Heart right ventricle (tissue), 16 donors: ENCODE measurements around the gene HOXB13. TPM values are rescaled to one million over a fixed set of nuclear protein-coding genes. Genes with fewer than 3 reads are reported as not detected.

Experiments used
- ATAC-seq, 8 donors: fragments of 200-7000 bp; cut with Tn5 transposase; one replicate each; pipeline ENCODE4 v1.9.1; 2020; ENCODE audit warnings: mild to moderate bottlenecking in 8 of 8, moderate library complexity in 8 of 8, moderate number of reproducible peaks in 1 of 8
- DNase-seq, 2 donors: peaks; one replicate each; pipeline ENCODE4 v3.0.0-alpha.2; 2020
- H3K27ac ChIP-seq, 10 donors: fragments of 200-600 bp; sonication (generic) in 2 of 10; one replicate each; pipeline versions ENCODE4 v1.5.0 to v1.8.0; 2020 to 2022; ENCODE audit warnings: mild to moderate bottlenecking in 3 of 10
- H3K27me3 ChIP-seq, 7 donors: fragments of 200-600 bp; one replicate each; pipeline ENCODE4 v1.8.0; 2021 to 2022; ENCODE audit warnings: mild to moderate bottlenecking in 2 of 7
- H3K36me3 ChIP-seq, 9 donors: fragments of 200-600 bp; sonication (generic) in 1 of 9; one replicate each; pipeline versions ENCODE4 v1.5.0 to v1.8.0; 2020 to 2022; ENCODE audit warnings: mild to moderate bottlenecking in 2 of 9
- H3K4me1 ChIP-seq, 9 donors: fragments of 200-600 bp; sonication (generic) in 1 of 9; one replicate each; pipeline versions ENCODE4 v1.5.0 to v1.8.0; 2020 to 2022; ENCODE audit warnings: mild to moderate bottlenecking in 4 of 9
- H3K4me3 ChIP-seq, 10 donors: fragments of 200-600 bp; sonication (generic) in 2 of 10; one replicate each; pipeline versions ENCODE4 v1.5.0 to v1.8.0; 2020 to 2022; ENCODE audit warnings: mild to moderate bottlenecking in 7 of 10, moderate library complexity in 2 of 10
- H3K9me3 ChIP-seq, 11 donors: fragments of 200-600 bp in 10 of 11; sonication (generic) in 2 of 11; one replicate each; pipeline versions ENCODE4 v1.5.0 to v1.8.0; 2013 to 2022; ENCODE audit warnings: mild to moderate bottlenecking in 2 of 11, control low read depth in 1 of 11, moderate library complexity in 1 of 11
- WGBS, 2 donors: extraction: QIAGEN DNeasy Blood & Tissue Kit; methylation state at CpG; one replicate each; pipeline ENCODE4 v1.1.7; 2013; ENCODE audit warnings: inconsistent platforms in 1 of 2; 5-methylcytosine and 5-hydroxymethylcytosine counted together
- intact Hi-C, 10 donors: fragments of 100-400 bp; cut with DNase I; formaldehyde crosslinking; loops; one replicate each; pipeline versions ENCODE4 v1.11.1 to v1.14.2; 2022
- polyA plus RNA-seq, 2 donors: library from polyadenylated mRNA; stranded (reverse); fragments of 200-250 nt; gene quantifications; one replicate each; pipeline ENCODE4 v1.2.3, GENCODE V29; 2013
- total RNA-seq, 10 donors: library from RNA; stranded (reverse); fragmentation: NEBNext Ultra II Directional in 3 of 10; extraction: Animal tissue kit (Norgen Biotek cat#: 25700) in 3 of 10; gene quantifications; one replicate each; pipeline versions ENCODE4 v1.2.1 to v1.2.4, GENCODE V29; 2021 to 2023
- TF ChIP-seq, protein P1 (sequence below), 9 donors: fragments of 200-600 bp; sonication (generic) in 2 of 9; IDR thresholded peaks; one replicate each; pipeline versions ENCODE4 v1.5.0 to v1.8.0; 2021 to 2022; ENCODE audit warnings: antibody characterized with exemption in 9 of 9, mild to moderate bottlenecking in 5 of 9, moderate library complexity in 1 of 9
- donor health status: Arrhythmogenic right ventricular cardiomyopathy.
- donor health status: ischemic (EF 13 %, LVEDD 7.1; RV severe dilation, severe dysfunction).
- donor health status: healthy with polysubstance abuse.
- donor health status: DM: no; HTN: yes; CAD: no.
- donor health status: DM: no; HTN: no; CAD: no.
- donor health status: ischemic (EF 25% LVEDD 6.9; RV normal size, moderate dysfunction).
- donor health status: ischemic (EF 25% LVEDD 5.7; RV mildly dilated, moderate dysfunction).
- donor health status: healthy.
- donor health status: DM: yes; HTN: yes; CAD: no.
- donor health status: Ischemic cardiomyopathy.
- donor health status: ischemic (EF 35%, LVEDD 5.7; RV mildly dilated, moderate dysfunction).
- donor health status: nonischemic (EF 11% LVEDD 7.7; RV severe dilation, severe dysfunction).
- donor health status: DM: yes; HTN: yes; CAD: no.
- donor health status: PGD.
- donor health status: ischemic (EF 29% LVEDD 5.4; RV normal size, mild dysfunction).
- donor health status: nonischemic (EF 23%, LVEDD 6.1; RV moderate dilation, normal function).

Gene HOXB13
- total and polyA plus RNA-seq, 12 donors: not detected

DNA sequence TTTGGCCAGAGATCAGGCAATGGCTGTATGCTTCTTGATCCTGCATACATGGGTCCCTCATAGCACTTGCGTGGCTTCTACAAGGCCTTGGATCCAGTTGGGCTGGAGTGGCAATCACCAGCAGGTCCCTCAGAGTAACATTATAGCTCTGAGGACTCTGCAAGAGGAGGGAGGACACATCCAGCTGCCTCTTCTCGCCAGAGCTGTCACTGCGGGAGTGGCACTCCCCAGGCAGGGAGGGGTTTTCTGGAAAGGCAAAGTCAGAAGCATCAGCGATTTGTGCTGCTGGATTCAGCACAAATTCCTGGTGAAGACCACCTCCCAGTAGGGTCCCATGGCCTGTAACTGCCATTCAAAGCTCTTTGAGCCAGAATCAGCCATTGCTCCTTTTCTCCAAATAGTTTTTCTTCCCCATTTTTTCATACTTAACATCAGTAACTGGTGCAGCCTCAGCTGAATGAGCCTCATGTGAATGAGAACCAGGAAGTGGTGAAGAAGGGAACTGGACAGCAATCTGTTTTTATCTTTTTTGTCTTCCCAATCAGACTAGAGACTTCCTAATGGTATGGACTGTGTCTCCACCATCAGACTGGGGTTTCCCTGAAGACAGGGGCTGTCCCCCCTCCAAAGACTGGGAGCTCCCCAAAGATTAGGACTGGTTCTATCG is 40.6 kb upstream of the HOXB13 start:
- H3K4me1 ChIP-seq: no peaks in the 10 kb centered on the region
- 82 to 85% methylated on average over 5 of the region's 5 CpGs for WGBS, 2 donors
- peaks cover 0 to 72% (median 56%) of the 10 kb centered on the region in 7 donors for H3K27me3 ChIP-seq
- H3K36me3 ChIP-seq: no peaks in the 10 kb centered on the region
- TF ChIP-seq, protein P1, sequence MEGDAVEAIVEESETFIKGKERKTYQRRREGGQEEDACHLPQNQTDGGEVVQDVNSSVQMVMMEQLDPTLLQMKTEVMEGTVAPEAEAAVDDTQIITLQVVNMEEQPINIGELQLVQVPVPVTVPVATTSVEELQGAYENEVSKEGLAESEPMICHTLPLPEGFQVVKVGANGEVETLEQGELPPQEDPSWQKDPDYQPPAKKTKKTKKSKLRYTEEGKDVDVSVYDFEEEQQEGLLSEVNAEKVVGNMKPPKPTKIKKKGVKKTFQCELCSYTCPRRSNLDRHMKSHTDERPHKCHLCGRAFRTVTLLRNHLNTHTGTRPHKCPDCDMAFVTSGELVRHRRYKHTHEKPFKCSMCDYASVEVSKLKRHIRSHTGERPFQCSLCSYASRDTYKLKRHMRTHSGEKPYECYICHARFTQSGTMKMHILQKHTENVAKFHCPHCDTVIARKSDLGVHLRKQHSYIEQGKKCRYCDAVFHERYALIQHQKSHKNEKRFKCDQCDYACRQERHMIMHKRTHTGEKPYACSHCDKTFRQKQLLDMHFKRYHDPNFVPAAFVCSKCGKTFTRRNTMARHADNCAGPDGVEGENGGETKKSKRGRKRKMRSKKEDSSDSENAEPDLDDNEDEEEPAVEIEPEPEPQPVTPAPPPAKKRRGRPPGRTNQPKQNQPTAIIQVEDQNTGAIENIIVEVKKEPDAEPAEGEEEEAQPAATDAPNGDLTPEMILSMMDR (IDR thresholded peaks at IDR 0.05): no peak
- DNase-seq (no peak), ATAC-seq (no peak)
- H3K4me3 ChIP-seq: no peak overlapping the region
- H3K9me3 ChIP-seq: no peaks in the 10 kb centered on the region
- H3K27ac ChIP-seq: no peak overlapping the region
- intact Hi-C loops: no loop called here

DNA sequence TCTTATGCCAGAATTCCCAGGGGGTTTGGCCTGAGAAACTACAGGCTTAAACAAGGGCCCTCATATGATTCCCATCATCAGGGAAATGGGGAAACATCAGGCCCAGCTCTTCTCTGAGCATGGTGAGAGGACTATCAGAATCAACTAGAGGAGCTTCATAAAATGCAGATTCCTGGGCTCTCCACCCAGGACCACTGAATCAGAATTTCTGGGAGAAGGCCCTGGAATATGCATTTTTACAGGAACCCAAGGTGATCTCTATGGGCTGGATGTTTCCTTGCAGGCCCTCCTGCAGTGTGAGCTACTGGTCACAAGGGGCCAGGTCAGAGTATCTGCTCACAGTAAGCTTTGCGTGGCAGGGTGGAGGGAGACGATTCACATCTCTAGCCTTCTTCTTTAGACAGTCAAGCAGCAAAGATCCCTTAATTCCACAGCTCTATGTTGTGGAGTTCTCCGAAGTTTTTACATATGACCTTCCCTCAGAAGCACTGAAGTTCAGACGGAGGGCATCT is 38.8 kb upstream of the HOXB13 start:
- 70 to 79% methylated on average over 4 of the region's 4 CpGs for WGBS, 2 donors
- Histone ChIP-seq H3K4me3 (no peak overlapping the region), H3K9me3 (no peaks in the 10 kb centered on the region), H3K36me3 (no peaks in the 10 kb centered on the region), H3K27ac (no peak overlapping the region), H3K27me3 (peaks cover 0 to 81% (median 63%) of the 10 kb centered on the region in 7 donors), H3K4me1 (no peaks in the 10 kb centered on the region)
- ATAC-seq (no peak), DNase-seq (no peak)
- intact Hi-C loops: no loop called here
- TF ChIP-seq, protein P1 (IDR thresholded peaks at IDR 0.05): no peak

DNA sequence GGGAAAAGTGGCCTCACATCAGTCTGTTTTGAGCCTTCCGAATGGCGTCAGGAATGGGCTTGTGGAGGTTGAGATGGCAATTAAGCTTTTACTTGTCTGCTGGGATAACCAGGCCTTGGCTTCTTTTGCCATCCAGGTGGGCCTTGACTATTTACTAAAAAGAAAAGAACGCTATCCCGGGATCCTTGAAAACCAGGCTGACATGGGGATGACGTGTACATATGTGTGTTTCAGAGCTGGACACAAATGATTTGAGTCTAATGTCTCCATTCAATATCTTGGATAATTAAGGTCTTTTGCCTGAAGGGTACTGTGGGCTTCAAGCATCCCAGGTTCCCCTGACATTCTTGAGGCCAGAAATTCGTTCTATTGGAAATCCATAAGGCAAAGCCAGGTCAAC is 32.6 kb upstream of the HOXB13 start:
- peaks cover 0 to 10% (median 0%) of the 10 kb centered on the region in 9 donors for H3K4me1 ChIP-seq
- ATAC-seq (no peak), DNase-seq (no peak)
- TF ChIP-seq, protein P1 (IDR thresholded peaks at IDR 0.05): no peak
- intact Hi-C loops: no loop called here
- H3K27me3 ChIP-seq: peaks cover 6 to 99% (median 87%) of the 10 kb centered on the region in 7 donors
- 70 to 74% methylated on average over 6 of the region's 6 CpGs for WGBS, 2 donors
- H3K36me3 ChIP-seq: no peaks in the 10 kb centered on the region
- H3K9me3 ChIP-seq: no peaks in the 10 kb centered on the region
- no peak overlapping the region for H3K27ac ChIP-seq
- H3K4me3 ChIP-seq: no peak overlapping the region

DNA sequence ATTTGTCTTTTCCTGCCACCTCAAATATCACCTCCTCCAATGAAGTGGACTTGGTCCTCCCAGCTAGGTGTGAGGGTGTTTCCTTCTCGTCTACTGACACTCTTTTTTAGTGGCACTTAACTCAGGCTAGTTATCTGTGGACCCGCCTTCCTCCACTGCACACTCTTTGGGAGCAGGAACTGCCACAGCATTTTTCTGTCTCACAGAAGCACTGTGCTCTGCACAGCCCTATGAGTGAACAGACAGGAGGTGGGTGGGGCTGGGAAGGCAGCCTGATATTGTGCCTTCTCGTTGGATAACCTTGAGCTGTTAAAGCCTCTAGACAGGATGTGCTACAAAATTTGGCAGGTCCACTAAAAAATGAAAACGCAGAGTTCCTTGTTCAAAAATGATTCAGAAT is 31.9 kb upstream of the HOXB13 start:
- DNase-seq (no peak), ATAC-seq (peak in 1 of 8 donors; percentile 39)
- Histone ChIP-seq H3K4me1 (peaks cover 0 to 14% (median 0%) of the 10 kb centered on the region in 9 donors), H3K36me3 (no peaks in the 10 kb centered on the region), H3K27ac (no peak overlapping the region), H3K9me3 (no peaks in the 10 kb centered on the region), H3K27me3 (peaks cover 8 to 99% (median 91%) of the 10 kb centered on the region in 7 donors), H3K4me3 (no peak overlapping the region)
- 20 to 23% methylated on average over 4 of the region's 4 CpGs for WGBS, 2 donors
- intact Hi-C loops: no loop called here
- TF ChIP-seq, protein P1 (IDR thresholded peaks at IDR 0.05): no peak
